Measurements from ENCODE around the gene ARHGAP35. TPM values are rescaled to one million over a fixed set of nuclear protein-coding genes. Genes with fewer than 3 reads are reported as not detected.

Gene ARHGAP35
- total and polyA plus RNA-seq, 10 of the 15 experiments (the other 5 are each of a cell fraction or from before 2014, with no cell fraction given): 0.85 to 29.9 (median 11.5) TPM

DNA sequence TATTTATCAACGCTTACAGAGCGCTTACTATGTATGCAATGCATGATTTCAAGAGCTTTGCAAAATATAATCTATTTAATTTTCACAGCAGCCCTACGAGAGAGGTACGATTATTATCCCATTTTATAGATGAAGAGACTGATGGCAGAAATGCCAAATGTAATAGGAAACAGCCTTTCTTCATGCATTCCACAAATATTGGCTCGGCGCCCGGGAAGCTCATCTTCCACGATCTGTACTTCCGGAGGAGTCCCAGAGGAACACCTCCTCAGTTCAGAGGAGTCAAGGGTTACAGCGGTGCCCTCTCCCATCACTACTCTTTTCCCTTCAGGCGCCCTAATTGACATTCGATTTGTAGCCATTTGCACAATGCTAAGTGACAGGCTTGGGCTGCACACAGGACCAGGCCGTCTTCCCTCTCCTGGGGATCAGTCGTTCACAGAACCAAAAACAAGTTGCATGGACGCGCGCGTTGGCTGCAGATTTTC lies 1.1 kb upstream of the ARHGAP35 start (continued):
- TF ChIP-seq, protein P1, sequence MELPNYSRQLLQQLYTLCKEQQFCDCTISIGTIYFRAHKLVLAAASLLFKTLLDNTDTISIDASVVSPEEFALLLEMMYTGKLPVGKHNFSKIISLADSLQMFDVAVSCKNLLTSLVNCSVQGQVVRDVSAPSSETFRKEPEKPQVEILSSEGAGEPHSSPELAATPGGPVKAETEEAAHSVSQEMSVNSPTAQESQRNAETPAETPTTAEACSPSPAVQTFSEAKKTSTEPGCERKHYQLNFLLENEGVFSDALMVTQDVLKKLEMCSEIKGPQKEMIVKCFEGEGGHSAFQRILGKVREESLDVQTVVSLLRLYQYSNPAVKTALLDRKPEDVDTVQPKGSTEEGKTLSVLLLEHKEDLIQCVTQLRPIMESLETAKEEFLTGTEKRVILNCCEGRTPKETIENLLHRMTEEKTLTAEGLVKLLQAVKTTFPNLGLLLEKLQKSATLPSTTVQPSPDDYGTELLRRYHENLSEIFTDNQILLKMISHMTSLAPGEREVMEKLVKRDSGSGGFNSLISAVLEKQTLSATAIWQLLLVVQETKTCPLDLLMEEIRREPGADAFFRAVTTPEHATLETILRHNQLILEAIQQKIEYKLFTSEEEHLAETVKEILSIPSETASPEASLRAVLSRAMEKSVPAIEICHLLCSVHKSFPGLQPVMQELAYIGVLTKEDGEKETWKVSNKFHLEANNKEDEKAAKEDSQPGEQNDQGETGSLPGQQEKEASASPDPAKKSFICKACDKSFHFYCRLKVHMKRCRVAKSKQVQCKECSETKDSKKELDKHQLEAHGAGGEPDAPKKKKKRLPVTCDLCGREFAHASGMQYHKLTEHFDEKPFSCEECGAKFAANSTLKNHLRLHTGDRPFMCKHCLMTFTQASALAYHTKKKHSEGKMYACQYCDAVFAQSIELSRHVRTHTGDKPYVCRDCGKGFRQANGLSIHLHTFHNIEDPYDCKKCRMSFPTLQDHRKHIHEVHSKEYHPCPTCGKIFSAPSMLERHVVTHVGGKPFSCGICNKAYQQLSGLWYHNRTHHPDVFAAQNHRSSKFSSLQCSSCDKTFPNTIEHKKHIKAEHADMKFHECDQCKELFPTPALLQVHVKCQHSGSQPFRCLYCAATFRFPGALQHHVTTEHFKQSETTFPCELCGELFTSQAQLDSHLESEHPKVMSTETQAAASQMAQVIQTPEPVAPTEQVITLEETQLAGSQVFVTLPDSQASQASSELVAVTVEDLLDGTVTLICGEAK (IDR thresholded peaks at IDR 0.05; ENCODE audit: borderline replicate concordance): peak; percentile 50; the same call in 1 of the 2 replicates
- TF ChIP-seq NBN (IDR thresholded peaks at IDR 0.05): peak; percentile 55; the same call in 1 of the 2 replicates
- no peak for TF ChIP-seq TCF7 (IDR thresholded peaks at IDR 0.05; ENCODE audit: borderline replicate concordance)
- no peak for TF ChIP-seq MXI1 (IDR thresholded peaks at IDR 0.05; ENCODE audit: low read depth, low read length)
- TF ChIP-seq E2F8 (IDR thresholded peaks at IDR 0.05; ENCODE audit: low read depth, partially characterized antibody): no peak
- peak; percentile 60 for TF ChIP-seq MYC (IDR thresholded peaks at IDR 0.05; ENCODE audit: insufficient read depth, insufficient read length, insufficient replicate concordance, low read length, severe bottlenecking)
- 0 out of 2 replicates have a peak, but pooled peaks have one; percentile 31 for TF ChIP-seq ZNF24 (IDR thresholded peaks at IDR 0.05)
- TF ChIP-seq NFYA (IDR thresholded peaks at IDR 0.05; ENCODE audit: borderline replicate concordance, low read depth, low read length): no peak
- TF ChIP-seq MEF2B (IDR thresholded peaks at IDR 0.05; ENCODE audit: partially characterized antibody, poor library complexity, severe bottlenecking): peak; percentile 44
- no peak for TF ChIP-seq WRNIP1 (IDR thresholded peaks at IDR 0.05; ENCODE audit: borderline replicate concordance, low read depth, low read length)
- no peak for TF ChIP-seq ATF2 (IDR thresholded peaks at IDR 0.05; ENCODE audit: low read length)
- no peak for TF ChIP-seq RB1 (IDR thresholded peaks at IDR 0.05; ENCODE audit: borderline replicate concordance)
- no peak for TF ChIP-seq SUZ12 (IDR thresholded peaks at IDR 0.05; ENCODE audit: unreplicated experiment)
- no peak for TF ChIP-seq JUNB (IDR thresholded peaks at IDR 0.05)
- 0 out of 2 replicates have a peak, but pooled peaks have one; percentile 52 for TF ChIP-seq SMARCA5 (IDR thresholded peaks at IDR 0.05)
- TF ChIP-seq MLLT1 (IDR thresholded peaks at IDR 0.05): 0 out of 2 replicates have a peak, but pooled peaks have one; percentile 35
- TF ChIP-seq IKZF2 (IDR thresholded peaks at IDR 0.05): peak; percentile 40 to 46; a peak in 2 of 4 replicates

Measured in GM12878 (cell line).